CD4-positive, alpha-beta T cell (primary cell): ENCODE data around the gene CSF2RB. TPM values are rescaled to one million over a fixed set of nuclear protein-coding genes. Genes with fewer than 3 reads are reported as not detected.

Experiments used
- ATAC-seq: fragments of 200-7000 bp; cut with Tn5 transposase; one replicate; pipeline ENCODE4 v1.10.0; 2022; ENCODE audit warnings: mild to moderate bottlenecking; ENCODE audit not compliant: poor library complexity
- CTCF ChIA-PET: fragments of 350-600 bp; sonication (Branson Sonifier 250); formaldehyde crosslinking; loops from one replicate; lab custom pipeline; 2021; ENCODE audit warnings: antibody characterized with exemption, inconsistent platforms; lab: Charles Lee
- POLR2A ChIA-PET: fragments of 350-600 bp; sonication (Branson Sonifier 250); formaldehyde crosslinking; loops from one replicate; lab custom pipeline; 2021; ENCODE audit warnings: antibody characterized with exemption, inconsistent platforms; lab: Charles Lee
- DNase-seq, 14 experiments: peaks; one replicate each; pipeline ENCODE4 v3.0.0-alpha.2; 2013 to 2020; ENCODE audit warnings: mixed read lengths in 2 of 14
- H3K27ac ChIP-seq, 2 donors: one replicate each; pipeline versions ENCODE4 v1.5.1 to v1.7.0; 2013; ENCODE audit warnings: low read length in 2 of 2, low read depth in 1 of 2, mild to moderate bottlenecking in 1 of 2
- H3K27me3 ChIP-seq, 2 experiments: 1 replicate in 1 of 2; 2 replicates in 1 of 2; pipeline versions ENCODE4 v1.6.1 to v1.7.0; 2013; ENCODE audit warnings: low read length in 2 of 2, control low read depth in 1 of 2, mild to moderate bottlenecking in 1 of 2, moderate library complexity in 1 of 2; ENCODE audit not compliant: insufficient read depth in 2 of 2, control insufficient read depth in 1 of 2
- H3K36me3 ChIP-seq: one replicate; pipeline ENCODE4 v1.6.1; 2013; ENCODE audit warnings: low read length, control low read depth; ENCODE audit not compliant: insufficient read depth
- H3K4me1 ChIP-seq: one replicate; pipeline ENCODE4 v1.6.1; 2013; ENCODE audit warnings: low read length, control low read depth; ENCODE audit not compliant: insufficient read depth
- H3K4me3 ChIP-seq: one replicate; pipeline ENCODE4 v1.5.1; 2013; ENCODE audit warnings: mild to moderate bottlenecking, low read length, moderate library complexity
- H3K9me3 ChIP-seq, 2 experiments: 1 replicate in 1 of 2; 2 replicates in 1 of 2; pipeline versions ENCODE4 v1.6.1 to v1.7.0; 2013; ENCODE audit warnings: low read length in 2 of 2, mild to moderate bottlenecking in 2 of 2, control low read depth in 1 of 2, moderate library complexity in 1 of 2; ENCODE audit not compliant: control insufficient read depth in 1 of 2, insufficient read depth in 1 of 2
- H3K27ac Mint-ChIP-seq: one replicate; pipeline ENCODE4 v1.8.0; 2020; ENCODE audit warnings: mixed read lengths
- H3K27me3 Mint-ChIP-seq: one replicate; pipeline ENCODE4 v1.8.0; 2021; ENCODE audit warnings: mixed read lengths
- H3K36me3 Mint-ChIP-seq: one replicate; pipeline ENCODE4 v1.8.0; 2021; ENCODE audit warnings: low read depth, mixed read lengths
- H3K4me1 Mint-ChIP-seq: one replicate; pipeline ENCODE4 v1.8.0; 2021; ENCODE audit warnings: low read depth, mixed read lengths
- H3K4me3 Mint-ChIP-seq: one replicate; pipeline ENCODE4 v1.8.0; 2020; ENCODE audit warnings: mild to moderate bottlenecking, mixed read lengths
- H3K9me3 Mint-ChIP-seq: one replicate; pipeline ENCODE4 v1.8.0; 2020; ENCODE audit warnings: mixed read lengths
- CTCF ChIP-seq: fragments of 200-600 bp; IDR thresholded peaks from one replicate; pipeline ENCODE4 v1.8.0; 2022; ENCODE audit warnings: antibody characterized with exemption, mild to moderate bottlenecking
- intact Hi-C, 2 experiments: fragments of 100-400 bp; cut with DNase I in 1 of 2; cut with micrococcal nuclease in 1 of 2; formaldehyde crosslinking; loops; one replicate each; pipeline versions ENCODE4 v1.15.1 to v1.9.0; 2023 to 2025; cut with DNase I, micrococcal nuclease
- total RNA-seq, 174 experiments: library from RNA in 2 of 174; stranded (reverse) in 2 of 174; gene quantifications; one replicate each; pipeline ENCODE4 v1.2.3 and lab custom pipeline; 2021 to 2026

Gene CSF2RB
- total RNA-seq, 2 experiments from 2014 or later, result 1.5 TPM

DNA sequence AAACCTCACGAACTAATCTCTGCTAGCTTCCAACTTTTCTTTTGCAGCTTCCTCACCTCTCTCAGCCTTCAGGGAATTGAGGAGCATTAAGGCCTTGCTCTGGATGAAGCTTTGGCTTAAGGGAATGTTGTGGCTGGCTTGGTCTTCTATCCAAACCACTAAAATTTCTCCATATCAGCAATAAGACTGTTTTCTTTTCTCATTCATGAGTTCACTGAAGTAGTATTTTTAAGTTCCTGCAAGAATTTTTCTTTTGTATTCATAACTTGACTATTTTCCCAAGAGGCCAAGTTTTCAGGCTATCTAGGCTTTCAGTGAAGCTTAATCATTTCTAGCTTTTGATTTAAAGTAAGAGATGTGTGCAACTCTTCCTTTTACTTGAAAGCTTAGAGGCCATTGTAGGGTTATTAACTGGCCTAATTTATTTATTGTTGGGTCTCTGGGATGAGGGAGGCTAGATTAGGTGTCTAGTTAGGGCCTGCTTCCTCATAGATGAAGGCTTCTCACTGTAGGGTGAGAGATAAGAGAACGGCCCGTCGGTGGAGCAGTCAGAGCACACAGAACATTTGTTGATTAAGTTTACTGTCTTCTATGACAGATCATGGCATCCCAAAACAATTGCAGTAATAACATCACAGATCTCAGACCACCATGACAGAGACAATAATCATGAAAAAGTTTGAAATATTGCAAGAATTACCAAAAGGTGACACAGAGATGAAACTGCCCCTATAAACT is 33.2 kb downstream of the CSF2RB start:
- H3K4me1 ChIP-seq, result no peaks in the 10 kb centered on the region
- CTCF ChIA-PET, result no interaction called here
- no peaks in the 10 kb centered on the region for H3K27me3 ChIP-seq
- H3K4me1 Mint-ChIP-seq, result no peaks in the 10 kb centered on the region
- intact Hi-C loops, result loop anchor here in 1 of 2 experiments (10.0 kb wide), 1 partner anchor 68 kb away; the partner anchor contains the start of genes MPST and TST
- H3K36me3 ChIP-seq, result no peaks in the 10 kb centered on the region
- H3K4me3 ChIP-seq, result no peak overlapping the region
- H3K27ac ChIP-seq, result no peak overlapping the region
- H3K27ac Mint-ChIP-seq, result no peak overlapping the region
- no peaks in the 10 kb centered on the region for H3K9me3 Mint-ChIP-seq
- no peak for ATAC-seq
- POLR2A ChIA-PET, result no interaction called here
- peaks cover 9% of the 10 kb centered on the region for H3K27me3 Mint-ChIP-seq
- H3K9me3 ChIP-seq, result no peaks in the 10 kb centered on the region
- H3K36me3 Mint-ChIP-seq, result no peaks in the 10 kb centered on the region
- DNase-seq, result no peak
- H3K4me3 Mint-ChIP-seq, result no peak overlapping the region
- TF ChIP-seq CTCF, result no peak

GRCh38 chr22:36948273-36949225 is 35.1 kb downstream of the CSF2RB start:
- no peaks in the 10 kb centered on the region for H3K36me3 ChIP-seq
- DNase-seq, result no peak
- H3K27ac ChIP-seq, result no peak overlapping the region
- Mint-ChIP-seq H3K36me3 (no peaks in the 10 kb centered on the region), H3K27me3 (peaks cover 11% of the 10 kb centered on the region), H3K4me1 (no peaks in the 10 kb centered on the region), H3K9me3 (no peaks in the 10 kb centered on the region), H3K27ac (no peak overlapping the region), H3K4me3 (no peak overlapping the region)
- no peak overlapping the region for H3K4me3 ChIP-seq
- intact Hi-C loops, result loop anchor here in 1 of 2 experiments (10.0 kb wide), 1 partner anchor 66 kb away; the partner anchor contains the start of genes MPST and TST
- ATAC-seq, result no peak
- CTCF ChIA-PET, result no interaction called here
- no peaks in the 10 kb centered on the region for H3K27me3 ChIP-seq
- TF ChIP-seq CTCF, result no peak
- POLR2A ChIA-PET, result no interaction called here
- no peaks in the 10 kb centered on the region for H3K9me3 ChIP-seq
- H3K4me1 ChIP-seq, result no peaks in the 10 kb centered on the region

- POLR2A ChIA-PET, result no interaction called here
- no peaks in the 10 kb centered on the region for H3K36me3 ChIP-seq
- Mint-ChIP-seq H3K4me1 (no peaks in the 10 kb centered on the region), H3K36me3 (no peaks in the 10 kb centered on the region), H3K27ac (no peak overlapping the region), H3K9me3 (no peaks in the 10 kb centered on the region), H3K4me3 (no peak overlapping the region), H3K27me3 (peaks cover 16% of the 10 kb centered on the region)
- DNase-seq (no peak), ATAC-seq (no peak)
- CTCF ChIA-PET, result no interaction called here
- no peaks in the 10 kb centered on the region for H3K9me3 ChIP-seq
- no peak overlapping the region for H3K4me3 ChIP-seq
- H3K4me1 ChIP-seq, result no peaks in the 10 kb centered on the region
- intact Hi-C loops, result no loop called here
- no peaks in the 10 kb centered on the region for H3K27me3 ChIP-seq
- H3K27ac ChIP-seq, result no peak overlapping the region
- no peak for TF ChIP-seq CTCF
Observed at GRCh38 chr22:36950797-36951590, 37.6 kb downstream of the CSF2RB start.
